Measurements from ENCODE around the gene EI24. TPM values are rescaled to one million over a fixed set of nuclear protein-coding genes. Genes with fewer than 3 reads are reported as not detected.

Gene EI24
- total RNA-seq, 4 donors from 2014 or later: 59.8 to 88.5 (median 76.1) TPM

DNA sequence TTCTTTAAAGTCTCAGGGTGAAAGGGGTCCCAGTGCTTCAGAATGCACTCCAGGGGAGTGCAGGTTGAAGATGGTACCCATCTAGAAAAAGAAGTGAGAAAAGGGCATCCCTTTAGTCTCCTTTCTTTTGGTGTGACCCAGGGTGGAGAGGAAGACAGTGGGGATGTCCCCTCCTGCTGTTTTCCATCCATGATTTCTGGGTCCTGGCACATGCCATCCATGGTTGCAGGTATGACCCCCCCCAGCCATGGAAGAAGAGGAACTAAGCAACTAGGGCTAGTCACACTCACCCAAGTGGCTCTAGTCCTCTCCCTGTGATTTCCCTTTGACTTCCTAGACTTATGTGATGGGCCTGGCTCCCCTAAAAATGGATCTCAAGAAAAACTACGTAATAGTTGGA, 15.9 kb upstream of the EI24 start:
- no peaks in the 10 kb centered on the region for H3K4me1 ChIP-seq
- no peak for TF ChIP-seq POLR2A (IDR thresholded peaks at IDR 0.05)
- no peak for TF ChIP-seq EP300 (IDR thresholded peaks at IDR 0.05)
- TF ChIP-seq, protein P1, sequence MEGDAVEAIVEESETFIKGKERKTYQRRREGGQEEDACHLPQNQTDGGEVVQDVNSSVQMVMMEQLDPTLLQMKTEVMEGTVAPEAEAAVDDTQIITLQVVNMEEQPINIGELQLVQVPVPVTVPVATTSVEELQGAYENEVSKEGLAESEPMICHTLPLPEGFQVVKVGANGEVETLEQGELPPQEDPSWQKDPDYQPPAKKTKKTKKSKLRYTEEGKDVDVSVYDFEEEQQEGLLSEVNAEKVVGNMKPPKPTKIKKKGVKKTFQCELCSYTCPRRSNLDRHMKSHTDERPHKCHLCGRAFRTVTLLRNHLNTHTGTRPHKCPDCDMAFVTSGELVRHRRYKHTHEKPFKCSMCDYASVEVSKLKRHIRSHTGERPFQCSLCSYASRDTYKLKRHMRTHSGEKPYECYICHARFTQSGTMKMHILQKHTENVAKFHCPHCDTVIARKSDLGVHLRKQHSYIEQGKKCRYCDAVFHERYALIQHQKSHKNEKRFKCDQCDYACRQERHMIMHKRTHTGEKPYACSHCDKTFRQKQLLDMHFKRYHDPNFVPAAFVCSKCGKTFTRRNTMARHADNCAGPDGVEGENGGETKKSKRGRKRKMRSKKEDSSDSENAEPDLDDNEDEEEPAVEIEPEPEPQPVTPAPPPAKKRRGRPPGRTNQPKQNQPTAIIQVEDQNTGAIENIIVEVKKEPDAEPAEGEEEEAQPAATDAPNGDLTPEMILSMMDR (IDR thresholded peaks at IDR 0.05): no peak
- H3K4me3 ChIP-seq: no peak overlapping the region
- H3K27me3 ChIP-seq: no peaks in the 10 kb centered on the region
- H3K36me3 ChIP-seq: no peaks in the 10 kb centered on the region
- DNase-seq (ENCODE audit: low spot score in 2 of 2): no peak
- peaks cover 0 to 30% (median 6%) of the 10 kb centered on the region in 4 donors for H3K9me3 ChIP-seq
- WGBS, 2 donors: 90 to 97% methylated on average over 1 of the region's 1 CpG
- H3K27ac ChIP-seq: no peak overlapping the region

DNA sequence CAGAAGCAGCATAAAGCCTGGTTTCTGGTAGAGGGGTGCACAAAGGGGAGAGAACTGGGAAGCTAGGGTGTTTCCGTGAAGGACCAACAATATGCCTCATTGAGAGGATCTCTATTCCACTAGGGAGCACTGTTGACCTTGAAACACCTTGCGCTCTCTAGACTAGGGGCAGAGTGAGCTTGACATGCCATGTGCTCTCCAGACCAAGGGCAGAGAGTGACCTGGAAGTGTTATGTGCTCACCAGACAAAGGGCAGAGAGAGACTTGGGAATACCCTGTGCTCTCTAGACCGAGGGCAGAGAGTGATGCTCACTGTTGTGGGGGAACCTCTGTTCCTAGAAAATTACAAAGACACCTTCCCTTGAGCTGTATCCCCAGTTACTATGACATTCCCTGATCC, 15.2 kb upstream of the EI24 start:
- TF ChIP-seq EP300 (IDR thresholded peaks at IDR 0.05): no peak
- TF ChIP-seq, protein P1 (IDR thresholded peaks at IDR 0.05): no peak
- no peak for TF ChIP-seq POLR2A (IDR thresholded peaks at IDR 0.05)
- 87 to 91% methylated on average over 3 of the region's 3 CpGs for WGBS, 2 donors
- Histone ChIP-seq H3K9me3 (peaks cover 0 to 30% (median 6%) of the 10 kb centered on the region in 4 donors), H3K4me3 (no peak overlapping the region), H3K27me3 (no peaks in the 10 kb centered on the region), H3K4me1 (no peaks in the 10 kb centered on the region), H3K36me3 (no peaks in the 10 kb centered on the region), H3K27ac (no peak overlapping the region)
- no peak for DNase-seq (ENCODE audit: low spot score in 2 of 2)

DNA sequence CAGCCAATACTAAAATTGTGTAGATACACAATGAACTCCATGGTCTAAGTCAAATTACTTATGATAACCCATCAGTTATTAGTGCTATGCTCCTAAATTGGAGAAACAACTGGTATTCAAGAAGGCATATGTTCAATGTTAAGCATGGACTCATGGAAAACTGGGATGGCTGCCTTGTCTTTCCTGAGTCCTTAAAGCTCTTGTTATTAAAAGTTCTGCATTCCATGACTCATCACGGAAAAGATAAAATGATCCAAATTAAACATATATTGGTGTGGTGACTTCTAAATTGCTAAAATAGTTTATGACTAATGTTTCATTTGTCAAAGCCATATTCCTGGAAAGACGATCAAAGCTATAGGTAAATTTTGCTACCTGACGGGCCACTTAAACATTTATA, 9.4 kb upstream of the EI24 start:
- no peak for DNase-seq (ENCODE audit: low spot score in 2 of 2)
- H3K9me3 ChIP-seq: no peaks in the 10 kb centered on the region
- H3K4me1 ChIP-seq: no peaks in the 10 kb centered on the region
- 86 to 88% methylated on average over 3 of the region's 3 CpGs for WGBS, 2 donors
- TF ChIP-seq, protein P1 (IDR thresholded peaks at IDR 0.05): no peak
- TF ChIP-seq POLR2A (IDR thresholded peaks at IDR 0.05) (no peak), EP300 (IDR thresholded peaks at IDR 0.05) (no peak)
- H3K27me3 ChIP-seq: no peaks in the 10 kb centered on the region
- no peak overlapping the region for H3K4me3 ChIP-seq
- H3K36me3 ChIP-seq: no peaks in the 10 kb centered on the region
- H3K27ac ChIP-seq: no peak overlapping the region

DNA sequence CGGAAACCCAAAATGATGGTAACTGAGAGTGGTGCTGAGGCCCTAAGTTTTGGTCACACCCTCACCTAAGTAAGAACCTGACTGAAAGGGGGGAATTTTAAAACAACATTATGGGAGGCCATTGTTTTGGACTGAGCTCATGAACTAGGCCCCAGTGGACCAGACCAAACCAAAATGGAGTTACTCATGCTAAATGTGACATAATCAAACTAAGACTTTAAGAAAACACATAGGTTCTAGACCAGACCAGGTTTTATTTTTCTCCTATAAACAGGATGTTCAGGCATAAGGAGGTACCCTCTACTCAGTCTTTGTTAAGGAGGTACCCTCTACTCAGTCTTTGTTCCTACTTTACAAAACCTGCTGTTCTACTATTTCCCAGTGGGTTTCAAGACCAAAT, 7.4 kb upstream of the EI24 start:
- TF ChIP-seq POLR2A (IDR thresholded peaks at IDR 0.05): no peak
- no peak for TF ChIP-seq EP300 (IDR thresholded peaks at IDR 0.05)
- TF ChIP-seq, protein P1 (IDR thresholded peaks at IDR 0.05): no peak
- Histone ChIP-seq H3K27me3 (no peaks in the 10 kb centered on the region), H3K36me3 (no peaks in the 10 kb centered on the region), H3K9me3 (no peaks in the 10 kb centered on the region), H3K4me1 (no peaks in the 10 kb centered on the region), H3K27ac (no peak overlapping the region), H3K4me3 (no peak overlapping the region)
- WGBS, 2 donors: 100% methylated on average over 1 of the region's 1 CpG
- DNase-seq (ENCODE audit: low spot score in 2 of 2): no peak

DNA sequence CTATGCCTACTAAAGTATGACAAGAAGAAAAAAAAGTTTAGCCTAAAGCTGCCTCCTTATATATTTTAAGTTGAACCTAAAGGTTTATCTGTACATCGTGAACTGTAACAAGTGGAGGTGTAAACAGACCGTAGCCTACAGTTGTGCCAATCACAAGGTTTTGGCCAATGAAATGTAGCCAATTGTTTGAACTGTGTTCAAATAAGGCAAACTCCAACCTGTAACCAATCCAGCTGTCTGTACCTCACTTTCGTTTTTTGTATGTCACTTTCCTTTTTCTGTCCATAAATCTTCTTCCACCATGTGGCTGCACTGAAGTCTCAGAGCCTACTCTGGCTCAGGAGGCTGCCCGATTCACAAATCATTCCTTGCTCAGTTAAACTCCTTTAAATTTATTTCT, 6.8 kb upstream of the EI24 start:
- no peak for DNase-seq (ENCODE audit: low spot score in 2 of 2)
- 74 to 75% methylated on average over 4 of the region's 4 CpGs for WGBS, 2 donors
- TF ChIP-seq, protein P1 (IDR thresholded peaks at IDR 0.05): no peak
- no peak for TF ChIP-seq EP300 (IDR thresholded peaks at IDR 0.05)
- TF ChIP-seq POLR2A (IDR thresholded peaks at IDR 0.05): no peak
- H3K4me3 ChIP-seq: no peak overlapping the region
- no peaks in the 10 kb centered on the region for H3K36me3 ChIP-seq
- H3K9me3 ChIP-seq: no peaks in the 10 kb centered on the region
- no peak overlapping the region for H3K27ac ChIP-seq
- no peaks in the 10 kb centered on the region for H3K4me1 ChIP-seq
- H3K27me3 ChIP-seq: no peaks in the 10 kb centered on the region

All from tibial nerve (tissue), 4 donors.